H1 (cell line): ENCODE data around the gene FOSL2. TPM values are rescaled to one million over a fixed set of nuclear protein-coding genes. Genes with fewer than 3 reads are reported as not detected.

Source experiments
- CTCF ChIA-PET: fragments of 300-600 bp; sonication (Branson Sonifier 250); formaldehyde crosslinking; loops from one replicate; lab custom pipeline; 2021; ENCODE audit not compliant: partially characterized antibody; lab: Charles Lee
- POLR2A ChIA-PET: fragments of 300-600 bp; sonication (Branson Sonifier 250); formaldehyde crosslinking; loops from one replicate; lab custom pipeline; 2021; ENCODE audit warnings: inconsistent platforms; ENCODE audit not compliant: partially characterized antibody; lab: Charles Lee
- DNase-seq, 2 experiments: peaks; one replicate each; pipeline versions ENCODE4 v3.0.0 to v3.0.0-alpha.2; 2010 to 2022; ENCODE audit warnings: low spot score in 2 of 2, low read depth in 1 of 2, mixed read lengths in 1 of 2
- FAIRE-seq: peaks from 2 replicates; lab custom pipeline; 2011; peaks lifted over from hg19 to GRCh38; lab: Jason Lieb, UNC
- H2AFZ ChIP-seq: 2 replicates; pipeline ENCODE4 v1.8.1; 2012; ENCODE audit warnings: low read length, inconsistent platforms
- H2AK5ac ChIP-seq: 2 replicates; pipeline ENCODE4 v1.6.1; 2013; ENCODE audit warnings: low read depth, low read length
- H2BK120ac ChIP-seq: replicated peaks from 2 replicates; pipeline ENCODE3; 2013; ENCODE audit warnings: low read depth, low read length, inconsistent platforms
- H2BK12ac ChIP-seq: 2 replicates; pipeline ENCODE4 v1.6.1; 2013; ENCODE audit warnings: low read depth, low read length
- H2BK15ac ChIP-seq: 2 replicates; pipeline ENCODE4 v1.6.1; 2013; ENCODE audit warnings: low read length
- H2BK20ac ChIP-seq: 2 replicates; pipeline ENCODE4 v1.6.1; 2013; ENCODE audit warnings: low read length
- H2BK5ac ChIP-seq: 2 replicates; pipeline ENCODE4 v1.6.1; 2013; ENCODE audit warnings: low read depth, low read length
- H3K14ac ChIP-seq: 2 replicates; pipeline ENCODE4 v1.6.1; 2013; ENCODE audit warnings: inconsistent platforms; ENCODE audit not compliant: insufficient read length
- H3K18ac ChIP-seq: 2 replicates; pipeline ENCODE4 v1.6.1; 2013; ENCODE audit warnings: low read length; ENCODE audit errors: extremely low read depth
- H3K23ac ChIP-seq: 2 replicates; pipeline ENCODE4 v1.6.1; 2013; ENCODE audit warnings: inconsistent platforms; ENCODE audit not compliant: insufficient read length
- H3K23me2 ChIP-seq: 2 replicates; pipeline ENCODE4 v1.6.1; 2013; ENCODE audit warnings: low read depth, low read length
- H3K27ac ChIP-seq: 2 replicates; pipeline ENCODE4 v1.6.1; 2011; ENCODE audit warnings: low read depth, low read length, inconsistent platforms
- H3K27me3 ChIP-seq, 4 experiments: replicated peaks in 1 of 4; 1 replicate in 1 of 4; 2 replicates in 3 of 4; pipeline versions ENCODE4 v1.6.1 to v1.8.1; 2011 to 2013; ENCODE audit warnings: low read length in 3 of 4, mild to moderate bottlenecking in 3 of 4, inconsistent platforms in 2 of 4, mixed read lengths in 2 of 4, moderate library complexity in 1 of 4; ENCODE audit not compliant: control insufficient read depth in 3 of 4, insufficient read depth in 3 of 4; ENCODE audit errors: extremely low read depth in 1 of 4
- H3K36me3 ChIP-seq, 4 experiments: 2 replicates each; pipeline versions ENCODE4 v1.6.1 to v1.8.1; 2011 to 2013; ENCODE audit warnings: mild to moderate bottlenecking in 4 of 4, low read length in 3 of 4, moderate library complexity in 2 of 4, control low read depth in 1 of 4, inconsistent platforms in 1 of 4; ENCODE audit not compliant: insufficient read depth in 4 of 4, control insufficient read depth in 2 of 4
- H3K4ac ChIP-seq: replicated peaks from 2 replicates; pipeline ENCODE3; 2013; ENCODE audit warnings: low read length, low read depth, mixed read lengths, inconsistent platforms; ENCODE audit not compliant: insufficient read length
- H3K4me1 ChIP-seq, 4 experiments: replicated peaks in 1 of 4; 1 replicate in 1 of 4; 2 replicates in 3 of 4; pipeline versions ENCODE4 v1.6.1 to v1.8.1; 2011 to 2013; ENCODE audit warnings: low read length in 3 of 4, inconsistent platforms in 2 of 4, mixed read lengths in 1 of 4; ENCODE audit not compliant: insufficient read depth in 4 of 4, control insufficient read depth in 3 of 4
- H3K4me2 ChIP-seq, 2 experiments: 2 replicates each; pipeline versions ENCODE4 v1.6.1 to v1.8.1; 2011 to 2013; ENCODE audit warnings: low read depth in 2 of 2, low read length in 2 of 2, control low read depth in 1 of 2, inconsistent platforms in 1 of 2, mild to moderate bottlenecking in 1 of 2; ENCODE audit not compliant: insufficient read depth in 1 of 2
- H3K4me3 ChIP-seq, 4 experiments: fragments of 200-600, 300-600 bp in 1 of 4; sonication (generic), shearing (Covaris generic), sonication (Bioruptor Twin) in 1 of 4; 2 replicates each; pipeline versions ENCODE4 v1.5.1 to v1.8.1; 2011 to 2016; ENCODE audit warnings: low read length in 4 of 4, low read depth in 3 of 4, control low read depth in 2 of 4, inconsistent platforms in 2 of 4, mild to moderate bottlenecking in 2 of 4, mixed read lengths in 1 of 4, moderate library complexity in 1 of 4; ENCODE audit not compliant: insufficient read depth in 2 of 4; ENCODE audit errors: extremely low read depth in 1 of 4
- H3K56ac ChIP-seq: replicated peaks from 2 replicates; pipeline ENCODE3; 2013; ENCODE audit warnings: low read depth, mild to moderate bottlenecking, mixed read lengths, low read length, inconsistent platforms; ENCODE audit not compliant: insufficient read length
- H3K79me1 ChIP-seq: 2 replicates; pipeline ENCODE4 v1.6.1; 2013; ENCODE audit warnings: low read depth, low read length, control low read depth
- H3K79me2 ChIP-seq, 2 experiments: 2 replicates each; pipeline versions ENCODE4 v1.6.1 to v1.8.1; 2012 to 2013; ENCODE audit warnings: low read length in 2 of 2, mild to moderate bottlenecking in 2 of 2, inconsistent platforms in 1 of 2; ENCODE audit not compliant: insufficient read depth in 2 of 2, control insufficient read depth in 1 of 2
- H3K9ac ChIP-seq, 4 experiments: replicated peaks in 1 of 4; 1 replicate in 1 of 4; 2 replicates in 3 of 4; pipeline versions ENCODE4 v1.6.1 to v1.8.1; 2011 to 2013; ENCODE audit warnings: low read depth in 3 of 4, low read length in 3 of 4, control low read depth in 2 of 4, mild to moderate bottlenecking in 2 of 4, moderate library complexity in 2 of 4, inconsistent platforms in 1 of 4; ENCODE audit errors: extremely low read depth in 1 of 4
- H3K9me3 ChIP-seq, 2 experiments: 2 replicates each; pipeline versions ENCODE4 v1.6.1 to v1.8.1; 2012 to 2013; ENCODE audit warnings: mild to moderate bottlenecking in 2 of 2, moderate library complexity in 2 of 2, control low read depth in 1 of 2, inconsistent platforms in 1 of 2, low read depth in 1 of 2, low read length in 1 of 2, mixed read lengths in 1 of 2; ENCODE audit not compliant: insufficient read depth in 2 of 2
- H4K20me1 ChIP-seq, 2 experiments: replicated peaks in 1 of 2; 2 replicates each; pipeline versions ENCODE3 to v1.8.1; 2011 to 2013; ENCODE audit warnings: inconsistent platforms in 2 of 2, low read length in 2 of 2, mild to moderate bottlenecking in 1 of 2; ENCODE audit not compliant: insufficient read depth in 2 of 2, control insufficient read depth in 1 of 2
- H4K5ac ChIP-seq: 2 replicates; pipeline ENCODE4 v1.6.1; 2013; ENCODE audit warnings: low read length, low read depth, mixed read lengths, inconsistent platforms; ENCODE audit not compliant: insufficient read length
- H4K8ac ChIP-seq: 2 replicates; pipeline ENCODE4 v1.8.0; 2013; ENCODE audit warnings: mild to moderate bottlenecking, moderate library complexity, low read length, inconsistent platforms; ENCODE audit not compliant: insufficient read depth; ENCODE audit errors: extremely low read depth
- H4K91ac ChIP-seq: replicated peaks from 2 replicates; pipeline ENCODE3; 2013; ENCODE audit warnings: low read length, mixed read lengths, inconsistent platforms; ENCODE audit not compliant: insufficient read length
- BCL11A ChIP-seq, 2 experiments: IDR thresholded peaks; one replicate each; pipeline ENCODE4 v1.6.1; 2011; ENCODE audit warnings: low read depth in 2 of 2, low read length in 2 of 2, mild to moderate bottlenecking in 2 of 2
- CREB1 ChIP-seq: IDR thresholded peaks from 2 replicates; pipeline ENCODE4 v1.6.1; 2012; ENCODE audit warnings: inconsistent platforms
- CTBP2 ChIP-seq: IDR thresholded peaks from 2 replicates; pipeline ENCODE4 v1.7.0; 2011; ENCODE audit warnings: borderline replicate concordance, mild to moderate bottlenecking, moderate library complexity, mixed read lengths, low read length; ENCODE audit not compliant: insufficient read depth, insufficient read length
- KDM4A ChIP-seq: IDR thresholded peaks from one replicate; pipeline ENCODE4 v1.7.1; 2012; ENCODE audit warnings: low read depth, mild to moderate bottlenecking, moderate library complexity, low read length, inconsistent platforms; ENCODE audit not compliant: severe bottlenecking
- RBBP5 ChIP-seq: IDR thresholded peaks from 2 replicates; pipeline ENCODE4 v1.7.1; 2012; ENCODE audit warnings: low read depth, mild to moderate bottlenecking, inconsistent platforms, low read length, moderate library complexity, borderline replicate concordance
- SAP30 ChIP-seq: fragments of 300-600 bp; sonication (generic); IDR thresholded peaks from 2 replicates; pipeline ENCODE4 v1.7.1; 2012; ENCODE audit warnings: low read length, moderate library complexity, mild to moderate bottlenecking, inconsistent platforms; ENCODE audit not compliant: insufficient read depth, insufficient replicate concordance
- SP1 ChIP-seq: IDR thresholded peaks from 2 replicates; pipeline ENCODE4 v1.6.1; 2011; ENCODE audit warnings: low read depth, low read length
- TAF7 ChIP-seq: optimal IDR thresholded peaks from 2 replicates; pipeline ENCODE3; 2011; ENCODE audit warnings: low read depth, mild to moderate bottlenecking, inconsistent platforms, low read length, moderate library complexity, borderline replicate concordance
- TBP ChIP-seq: IDR thresholded peaks from 2 replicates; pipeline ENCODE4 v1.6.1; 2011; ENCODE audit warnings: low read depth, low read length, improper control_type of control experiment
- TCF12 ChIP-seq: IDR thresholded peaks from 2 replicates; pipeline ENCODE4 v1.6.1; 2011; ENCODE audit warnings: low read depth, mild to moderate bottlenecking, low read length
- WGBS, 2 experiments: shearing (Covaris generic) in 1 of 2; methylation state at CpG; one replicate each; pipeline versions ENCODE4 v1.1.6 to v1.1.7; 2013 to 2015; ENCODE audit warnings: low lambda C conversion rate in 2 of 2, mixed read lengths in 2 of 2, inconsistent platforms in 1 of 2, low coverage in 1 of 2, missing lambda C conversion rate in 1 of 2; ENCODE audit not compliant: insufficient replicate concordance in 2 of 2, insufficient coverage in 1 of 2, insufficient read length in 1 of 2; ENCODE audit errors: extremely low coverage in 1 of 2, missing lambda C conversion rate in 1 of 2; 5-methylcytosine and 5-hydroxymethylcytosine counted together
- polyA plus RNA-seq, 7 experiments: library from polyadenylated mRNA; depleted of rRNA in 3 of 7; stranded (reverse) in 5 of 7; unstranded in 2 of 7; fragments of >200 nt in 5 of 7; fragments of 200-250 nt in 2 of 7; gene quantifications; 1 replicate in 5 of 7; 2 replicates in 1 of 7; 4 replicates in 1 of 7; pipeline versions ENCODE4 v1.2.1 to v1.2.3, GENCODE V29; 2011 to 2013; ENCODE audit warnings: missing spikeins in 2 of 7, mixed read lengths in 2 of 7
- total RNA-seq: library from RNA; stranded (reverse); fragmentation: NEBNext Ultra II Directional; extraction: Animal tissue kit (Norgen Biotek cat#: 25700); gene quantifications from 2 replicates; pipeline ENCODE4 v1.2.1, GENCODE V29; 2021

FOSL2 gene
- total and polyA plus RNA-seq, 2 of the 8 experiments (the other 6 are each of a cell fraction or from before 2014, with no cell fraction given) = 1.5 to 4.5 TPM

GRCh38 chr2:28407131-28407975 lies 14.7 kb downstream of the FOSL2 start:
- H3K79me2 ChIP-seq = no peaks in the 10 kb centered on the region
- no peak overlapping the region for H3K56ac ChIP-seq
- peaks cover 0 to 5% (median 0%) of the 10 kb centered on the region in 4 experiments; a peak in 3 of 8 replicates for H3K36me3 ChIP-seq
- no peak overlapping the region for H2BK120ac ChIP-seq
- H3K4me1 ChIP-seq = no peaks in the 10 kb centered on the region
- no peak for FAIRE-seq
- H3K9me3 ChIP-seq = no peaks in the 10 kb centered on the region
- WGBS, 2 experiments = 93% methylated on average over 8 of the region's 8 CpGs; no CpG with 5 or more reads in 1 of the 2 experiments
- H3K23me2 ChIP-seq = no peaks in the 10 kb centered on the region
- no peak overlapping the region for H3K4me3 ChIP-seq
- H3K23ac ChIP-seq = no peak overlapping the region
- H2BK5ac ChIP-seq = no peak overlapping the region
- H3K27me3 ChIP-seq = no peaks in the 10 kb centered on the region
- H2BK15ac ChIP-seq = no peak overlapping the region
- peaks cover 2 to 3% of the 10 kb centered on the region in 2 experiments for H4K20me1 ChIP-seq
- H3K9ac ChIP-seq = no peak overlapping the region
- H4K5ac ChIP-seq = no peak overlapping the region
- CTCF ChIA-PET = interaction anchor here (0.9 to 2.1 kb wide), 7 partner anchors 11 to 434 kb away, joined by 3 to 7 read pairs (median 3); no protein-coding TSS in a partner anchor
- H2BK12ac ChIP-seq = no peak overlapping the region
- no peak overlapping the region for H4K8ac ChIP-seq
- no peak for DNase-seq
- no peak overlapping the region for H3K4ac ChIP-seq
- POLR2A ChIA-PET = no interaction called here
- H2BK20ac ChIP-seq = no peak overlapping the region
- no peaks in the 10 kb centered on the region for H3K79me1 ChIP-seq
- H4K91ac ChIP-seq = no peak overlapping the region
- H3K4me2 ChIP-seq = no peak overlapping the region
- no peak overlapping the region for H2AFZ ChIP-seq
- H3K14ac ChIP-seq = no peak overlapping the region
- H2AK5ac ChIP-seq = no peak overlapping the region
- no peak overlapping the region for H3K27ac ChIP-seq
- H3K18ac ChIP-seq = no peak overlapping the region
- no peak for TF ChIP-seq CTBP2
- TF ChIP-seq TBP = no peak
- no peak for TF ChIP-seq BCL11A (IDR thresholded peaks at IDR 0.05; ENCODE audit: low read depth in 2 of 2, low read length in 2 of 2)
- no peak for TF ChIP-seq CREB1
- TF ChIP-seq RBBP5 = no peak
- TF ChIP-seq SP1 = no peak
- TF ChIP-seq TAF7 = no peak
- TF ChIP-seq KDM4A = no peak
- no peak for TF ChIP-seq SAP30
- no peak for TF ChIP-seq TCF12
